Mucosa of stomach (tissue), 1 donor: ENCODE results near the gene ALG14.

Experiments used
- H3K27me3 ChIP-seq: one replicate; pipeline ENCODE4 v1.7.0; 2013; ENCODE audit warnings: mild to moderate bottlenecking, low read length; ENCODE audit not compliant: control insufficient read depth, insufficient read depth
- H3K36me3 ChIP-seq: one replicate; pipeline ENCODE4 v1.7.0; 2013; ENCODE audit warnings: low read length; ENCODE audit not compliant: control insufficient read depth, insufficient read depth
- H3K4me1 ChIP-seq: one replicate; pipeline ENCODE4 v1.7.0; 2013; ENCODE audit warnings: mild to moderate bottlenecking, low read length; ENCODE audit not compliant: control insufficient read depth, insufficient read depth
- H3K4me3 ChIP-seq: one replicate; pipeline ENCODE4 v1.7.0; 2013; ENCODE audit warnings: low read length
- H3K9ac ChIP-seq: one replicate; pipeline ENCODE4 v1.7.0; 2013; ENCODE audit warnings: mild to moderate bottlenecking, low read length, moderate library complexity
- H3K9me3 ChIP-seq: one replicate; pipeline ENCODE4 v1.7.0; 2013; ENCODE audit warnings: mild to moderate bottlenecking, low read length, moderate library complexity; ENCODE audit not compliant: control insufficient read depth
- donor health status: Pancreatic carcinoma.

The ALG14 gene

GRCh38 chr1:94925561-94926125 is 147.1 kb downstream of the ALG14 start:
- Histone ChIP-seq H3K4me3 (peak overlapping the region; percentile 38), H3K9me3 (no peaks in the 10 kb centered on the region), H3K4me1 (peaks cover 19% of the 10 kb centered on the region), H3K27me3 (peaks cover 3% of the 10 kb centered on the region), H3K9ac (peak overlapping the region; percentile 81), H3K36me3 (no peaks in the 10 kb centered on the region)

GRCh38 chr1:94925004-94925403 is 147.7 kb downstream of the ALG14 start:
- H3K36me3 ChIP-seq, result no peaks in the 10 kb centered on the region
- peak overlapping the region; percentile 81 for H3K9ac ChIP-seq
- no peaks in the 10 kb centered on the region for H3K9me3 ChIP-seq
- H3K4me3 ChIP-seq, result peak overlapping the region; percentile 9
- H3K4me1 ChIP-seq, result peaks cover 26% of the 10 kb centered on the region
- peaks cover 3% of the 10 kb centered on the region for H3K27me3 ChIP-seq
